ENCODE measurements around the gene TRIM64.
"Not testable (repeated sequence)": the region's sequence is repeated elsewhere in the genome, so short reads cannot be mapped to it uniquely, and the experiment has no call there.

GRCh38 chr11:89923764-89924163 is 42.1 kb upstream of the TRIM64 start, which contains the start of gene TRIM49D2:
- TF ChIP-seq CTCF (conservative IDR thresholded peaks at IDR 0.05; ENCODE audit: low read depth, low read length); EZH2phosphoT487 (IDR thresholded peaks at IDR 0.05; ENCODE audit: borderline replicate concordance, low read length): not testable (repeated sequence)

Measured in PC-3 (cell line).